HepG2 (cell line): ENCODE results near the gene CDSN. TPM values are rescaled to one million over a fixed set of nuclear protein-coding genes. Genes with fewer than 3 reads are reported as not detected.

Experiments used
- ATAC-seq: fragments of 200-7000 bp; cut with Tn5 transposase; 3 replicates; pipeline ENCODE4 v1.9.1; 2020; ENCODE audit warnings: mild to moderate bottlenecking, moderate library complexity
- BruUV-seq: library from RNA; stranded (reverse); fragments of 400-500 nt; replicated peaks from 2 replicates; lab custom pipeline; 2021; lab: Mats Ljungman, UMichigan
- CTCF ChIA-PET: fragments of 300-600 bp; formaldehyde crosslinking; extraction: SDS; loops from one replicate; lab custom pipeline; 2021; ENCODE audit warnings: low total read pairs, inconsistent platforms, low intra/inter-chr PET ratio; lab: Yijun Ruan, JAX
- POLR2A ChIA-PET: fragments of 350-600 bp; sonication (Branson Sonifier 250); formaldehyde crosslinking; loops from one replicate; lab custom pipeline; 2020; ENCODE audit warnings: antibody characterized with exemption, inconsistent platforms; lab: Yijun Ruan, JAX
- DNase-seq: peaks from one replicate; pipeline ENCODE4 v3.0.0-alpha.2; 2015; ENCODE audit warnings: low spot score
- FAIRE-seq: peaks from 3 replicates; lab custom pipeline; 2011; peaks lifted over from hg19 to GRCh38; lab: Jason Lieb, UNC
- H2AFZ ChIP-seq: one replicate; pipeline ENCODE4 v1.6.1; 2011; ENCODE audit warnings: low read length, inconsistent platforms
- H3K27ac ChIP-seq: fragments of 300-600 bp; 3 replicates; pipeline ENCODE4 v1.8.0; 2011; ENCODE audit warnings: mixed run types, mild to moderate bottlenecking, mixed read lengths, low read length, inconsistent platforms; ENCODE audit not compliant: insufficient read depth; ENCODE audit errors: extremely low read length
- H3K27me3 ChIP-seq, 2 experiments: fragments of 200-600 bp in 1 of 2; 2 replicates in 1 of 2; 3 replicates in 1 of 2; pipeline versions ENCODE4 v1.6.0 to v1.8.0; 2011; ENCODE audit warnings: low read length in 2 of 2, mild to moderate bottlenecking in 2 of 2, moderate library complexity in 2 of 2, inconsistent platforms in 1 of 2; ENCODE audit not compliant: insufficient read depth in 2 of 2, control insufficient read depth in 1 of 2
- H3K36me3 ChIP-seq, 2 experiments: fragments of 200-600 bp in 1 of 2; replicated peaks in 1 of 2; 2 replicates in 1 of 2; 3 replicates in 1 of 2; pipeline versions ENCODE4 v1.5.1 to v1.8.0; 2011; ENCODE audit warnings: low read length in 2 of 2, inconsistent platforms in 1 of 2; ENCODE audit not compliant: insufficient read depth in 2 of 2, control insufficient read depth in 1 of 2
- H3K4me1 ChIP-seq: 2 replicates; pipeline ENCODE4 v1.5.1; 2012; ENCODE audit warnings: low read length, inconsistent platforms; ENCODE audit not compliant: insufficient read depth
- H3K4me2 ChIP-seq: 2 replicates; pipeline ENCODE4 v1.6.0; 2011; ENCODE audit warnings: low read depth, low read length, inconsistent platforms
- H3K4me3 ChIP-seq, 3 experiments: fragments of 200-600 bp in 1 of 3; sonication (generic), shearing (Covaris generic) in 1 of 3; replicated peaks in 1 of 3; 2 replicates each; pipeline ENCODE4 v1.5.1; 2011 to 2016; ENCODE audit warnings: low read length in 3 of 3, inconsistent platforms in 2 of 3, low read depth in 2 of 3, mild to moderate bottlenecking in 2 of 3, control low read depth in 1 of 3, mixed read lengths in 1 of 3; ENCODE audit not compliant: insufficient read depth in 1 of 3
- H3K79me2 ChIP-seq: one replicate; pipeline ENCODE4 v1.6.1; 2011; ENCODE audit warnings: low read length, inconsistent platforms; ENCODE audit not compliant: insufficient read depth
- H3K9ac ChIP-seq: 2 replicates; pipeline ENCODE4 v1.6.0; 2011; ENCODE audit warnings: mild to moderate bottlenecking, low read depth, low read length, inconsistent platforms; ENCODE audit not compliant: insufficient read depth
- H3K9me3 ChIP-seq: 2 replicates; pipeline ENCODE4 v1.5.1; 2012; ENCODE audit warnings: mild to moderate bottlenecking, low read length
- H4K20me1 ChIP-seq: 2 replicates; pipeline ENCODE4 v1.6.0; 2011; ENCODE audit warnings: inconsistent platforms, mild to moderate bottlenecking, low read length, moderate library complexity; ENCODE audit not compliant: insufficient read depth
- DPF2 ChIP-seq: sonication (generic); formaldehyde crosslinking; IDR thresholded peaks from 2 replicates; pipeline ENCODE4 v1.4.0; 2020; ENCODE audit warnings: mild to moderate bottlenecking, low read depth, missing genetic modification reagents, borderline replicate concordance
- LBX2 ChIP-seq: sonication (generic); formaldehyde crosslinking; IDR thresholded peaks from 2 replicates; pipeline ENCODE4 v1.5.0; 2020; ENCODE audit warnings: missing genetic modification reagents, mild to moderate bottlenecking, borderline replicate concordance
- NR2F2 ChIP-seq: IDR thresholded peaks from 2 replicates; pipeline ENCODE4 v1.6.1; 2012; ENCODE audit warnings: low read depth, inconsistent platforms, borderline replicate concordance
- ZNF235 ChIP-seq: sonication (generic); formaldehyde crosslinking; IDR thresholded peaks from 2 replicates; pipeline ENCODE4 v1.8.1; 2023; ENCODE audit warnings: mild to moderate bottlenecking, missing genetic modification reagents, borderline replicate concordance
- ZNF615 ChIP-seq: sonication (generic); formaldehyde crosslinking; IDR thresholded peaks from 2 replicates; pipeline ENCODE4 v1.5.0; 2020; ENCODE audit warnings: mild to moderate bottlenecking, missing genetic modification reagents, borderline replicate concordance
- ZNF652 ChIP-seq: IDR thresholded peaks from 2 replicates; pipeline ENCODE4 v1.6.1; 2016; ENCODE audit warnings: low read depth, borderline replicate concordance
- ZNF839 ChIP-seq: sonication (generic); formaldehyde crosslinking; IDR thresholded peaks from 2 replicates; pipeline ENCODE4 v1.4.0; 2020; ENCODE audit warnings: missing genetic modification reagents, mild to moderate bottlenecking, borderline replicate concordance
- WGBS: methylation state at CpG from one replicate; pipeline ENCODE4 v1.1.6; 2017; ENCODE audit warnings: low lambda C conversion rate; 5-methylcytosine and 5-hydroxymethylcytosine counted together
- in situ Hi-C: cut with HindIII; loops from 2 replicates; pipeline ENCODE4 v1.10.0; 2017; ENCODE audit warnings: low pct_unique_long_range_greater_than_20kb; ENCODE audit not compliant: extremely low pct_ligation_motif_present
- intact Hi-C: fragments of 100-400 bp; cut with micrococcal nuclease; formaldehyde crosslinking; loops from one replicate; pipeline ENCODE4 v1.10.0; 2022; ENCODE audit not compliant: unreplicated experiment
- polyA plus RNA-seq, 8 experiments: library from polyadenylated mRNA; depleted of rRNA in 3 of 8; stranded (reverse) in 7 of 8; unstranded in 1 of 8; fragments of >200 nt; fragmentation: Illumina TruSeq in 4 of 8; extraction: Trizol in 4 of 8; gene quantifications; 2 replicates each; pipeline versions ENCODE4 v1.2.1 to v1.2.3, GENCODE V29; 2011 to 2016; ENCODE audit warnings: low read depth in 4 of 8, missing spikeins in 1 of 8, mixed read lengths in 1 of 8; ENCODE audit not compliant: insufficient read depth in 1 of 8
- total RNA-seq, 5 experiments: library from RNA; depleted of rRNA; stranded (reverse); fragments of >200 nt; fragmentation: Illumina TruSeq; extraction: Trizol; gene quantifications; 2 replicates each; pipeline ENCODE4 v1.2.3, GENCODE V29; 2016; ENCODE audit warnings: low read depth in 1 of 5
- TF ChIP-seq, protein P1 (sequence below): sonication (generic); formaldehyde crosslinking; IDR thresholded peaks from 2 replicates; pipeline ENCODE4 v1.8.0; 2022; ENCODE audit warnings: mild to moderate bottlenecking, missing genetic modification reagents, moderate library complexity

CDSN gene
- total and polyA plus RNA-seq, 2 of the 13 experiments (the other 11 are each of a cell fraction or from before 2014, with no cell fraction given): not detected

GRCh38 chr6:31138982-31139381 lies 18.7 kb upstream of the CDSN start, which contains the start of gene PSORS1C2 (continued):
- TF ChIP-seq LBX2 (CRISPR knock-in tag) (no peak), ZNF839 (CRISPR knock-in tag) (no peak), DPF2 (CRISPR knock-in tag) (no peak), NR2F2 (no peak), ZNF235 (no peak), ZNF652 (CRISPR knock-in tag) (no peak)

DNA sequence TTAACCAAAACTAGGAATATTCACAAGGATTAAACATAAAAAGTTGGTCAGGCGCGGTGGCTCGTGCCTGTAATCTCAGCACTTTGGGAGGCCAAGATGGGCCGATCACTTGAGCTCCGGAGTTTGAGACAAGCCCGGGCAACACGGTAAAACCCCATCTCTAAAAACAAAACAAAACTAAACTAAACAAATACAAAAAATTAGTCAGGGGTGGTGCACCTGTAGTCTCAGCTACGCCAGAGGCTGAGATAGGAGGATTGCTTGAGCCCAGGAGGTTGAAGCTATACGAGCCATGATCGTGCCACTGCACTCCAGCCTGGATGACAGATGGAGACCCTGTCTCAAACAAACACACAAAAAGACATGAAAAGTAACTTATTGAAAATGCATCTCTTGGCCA lies 15.5 kb upstream of the CDSN start:
- no peak overlapping the region for H3K4me2 ChIP-seq
- intact Hi-C loops (no loop called here), in situ Hi-C loops (loop anchor here (5.0 kb wide), 2 partner anchors 57 to 232 kb away; no protein-coding TSS in a partner anchor)
- H3K9ac ChIP-seq: no peak overlapping the region
- CTCF ChIA-PET: interaction anchor here (3.9 kb wide), 1 partner anchor 57 kb away, joined by 110 read pairs; no protein-coding TSS in a partner anchor
- no peak overlapping the region for H2AFZ ChIP-seq
- no peaks in the 10 kb centered on the region for H3K79me2 ChIP-seq
- POLR2A ChIA-PET: no interaction called here
- no peak for TF ChIP-seq ZNF615 (CRISPR knock-in tag)
- TF ChIP-seq, protein P1, sequence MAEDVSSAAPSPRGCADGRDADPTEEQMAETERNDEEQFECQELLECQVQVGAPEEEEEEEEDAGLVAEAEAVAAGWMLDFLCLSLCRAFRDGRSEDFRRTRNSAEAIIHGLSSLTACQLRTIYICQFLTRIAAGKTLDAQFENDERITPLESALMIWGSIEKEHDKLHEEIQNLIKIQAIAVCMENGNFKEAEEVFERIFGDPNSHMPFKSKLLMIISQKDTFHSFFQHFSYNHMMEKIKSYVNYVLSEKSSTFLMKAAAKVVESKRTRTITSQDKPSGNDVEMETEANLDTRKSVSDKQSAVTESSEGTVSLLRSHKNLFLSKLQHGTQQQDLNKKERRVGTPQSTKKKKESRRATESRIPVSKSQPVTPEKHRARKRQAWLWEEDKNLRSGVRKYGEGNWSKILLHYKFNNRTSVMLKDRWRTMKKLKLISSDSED: no peak
- H3K27ac ChIP-seq: no peak overlapping the region
- no TSS peak for BruUV-seq
- no peak for DNase-seq
- H3K27me3 ChIP-seq: peaks cover 0 to 9% of the 10 kb centered on the region in 2 experiments; a peak in 1 of 5 replicates
- H3K4me3 ChIP-seq: no peak overlapping the region
- peaks cover 7% of the 10 kb centered on the region for H3K4me1 ChIP-seq
- no peak for ATAC-seq
- no peaks in the 10 kb centered on the region for H3K9me3 ChIP-seq
- no peak for FAIRE-seq
- no peaks in the 10 kb centered on the region for H3K36me3 ChIP-seq
- WGBS: 36% methylated on average over 10 of the region's 10 CpGs
- H4K20me1 ChIP-seq: no peaks in the 10 kb centered on the region
